Body of pancreas (tissue), 4 donors: Measurements from ENCODE around the gene MPHOSPH9. TPM values are rescaled to one million over a fixed set of nuclear protein-coding genes. Genes with fewer than 3 reads are reported as not detected.

Experiments used
- ATAC-seq: fragments of 150-250 bp; one replicate; pipeline ENCODE4 v1.9.1; 2016
- DNase-seq, 4 donors: peaks; one replicate each; pipeline ENCODE4 v3.0.0-alpha.2; 2019
- H3K27ac ChIP-seq, 4 donors: fragments of 200-600 bp; sonication (generic); 1 replicate in 3 of 4; 2 replicates in 1 of 4; pipeline versions ENCODE4 v1.5.1 to v1.6.1; 2016 to 2019; ENCODE audit warnings: mild to moderate bottlenecking in 1 of 4, mixed read lengths in 1 of 4, moderate library complexity in 1 of 4
- H3K27me3 ChIP-seq, 2 donors: fragments of 200-600 bp; sonication (generic); one replicate each; pipeline ENCODE4 v1.6.0; 2016; ENCODE audit warnings: mild to moderate bottlenecking in 1 of 2
- H3K36me3 ChIP-seq, 2 donors: fragments of 200-600 bp; sonication (generic); replicated peaks in 1 of 2; 2 replicates each; pipeline ENCODE4 v1.5.1; 2016; ENCODE audit warnings: low read depth in 2 of 2; ENCODE audit not compliant: insufficient read depth in 1 of 2
- H3K4me1 ChIP-seq: fragments of 200-600 bp; sonication (generic); one replicate; pipeline ENCODE4 v1.6.0; 2016
- H3K4me3 ChIP-seq, 2 donors: fragments of 200-600 bp; sonication (generic); 1 replicate in 1 of 2; 2 replicates in 1 of 2; pipeline ENCODE4 v1.5.1; 2016 to 2019
- H3K9me3 ChIP-seq, 3 donors: fragments of 200-600 bp; sonication (generic); 1 replicate in 2 of 3; 2 replicates in 1 of 3; pipeline ENCODE4 v1.5.1; 2016
- CTCF ChIP-seq, 7 experiments: fragments of 450-650 bp in 4 of 7; fragments of 200-600 bp in 3 of 7; sonication (generic) in 3 of 7; IDR thresholded peaks; one replicate each; pipeline ENCODE4 v1.5.1; 2016 to 2019; ENCODE audit warnings: antibody characterized with exemption in 7 of 7
- POLR2A ChIP-seq, 3 donors: fragments of 450-650 bp; IDR thresholded peaks; one replicate each; pipeline ENCODE4 v1.6.1; 2016; ENCODE audit warnings: antibody characterized with exemption in 3 of 3, mild to moderate bottlenecking in 2 of 3
- WGBS, 2 donors: methylation state at CpG; one replicate each; pipeline ENCODE4 v1.1.5; 2017; 5-methylcytosine and 5-hydroxymethylcytosine counted together
- intact Hi-C: fragments of 100-400 bp; cut with DNase I; formaldehyde crosslinking; loops from one replicate; pipeline ENCODE4 v1.15.1; 2023
- total RNA-seq, 2 donors: library from RNA; depleted of rRNA; stranded (reverse); fragments of >200 nt; gene quantifications; one replicate each; pipeline ENCODE4 v1.1.0, GENCODE V29; 2016

The MPHOSPH9 gene
- total RNA-seq, 2 donors from 2014 or later: 13.5 to 42.5 TPM

- TF ChIP-seq CTCF (IDR thresholded peaks at IDR 0.05): no peak
- Histone ChIP-seq H3K27ac (no peak overlapping the region), H3K27me3 (no peaks in the 10 kb centered on the region), H3K9me3 (no peaks in the 10 kb centered on the region), H3K4me3 (no peak overlapping the region), H3K4me1 (peaks cover 27% of the 10 kb centered on the region), H3K36me3 (no peaks in the 10 kb centered on the region)
- 76 to 80% methylated on average over 5 of the region's 5 CpGs for WGBS, 2 donors
- DNase-seq (no peak), ATAC-seq (no peak)
- intact Hi-C loops: no loop called here
Observed at GRCh38 chr12:123148655-123149054, 84.3 kb downstream of the MPHOSPH9 start.

GRCh38 chr12:123148223-123148622, 84.7 kb downstream of the MPHOSPH9 start:
- Histone ChIP-seq H3K36me3 (no peaks in the 10 kb centered on the region), H3K27ac (no peak overlapping the region), H3K27me3 (no peaks in the 10 kb centered on the region), H3K4me3 (no peak overlapping the region), H3K4me1 (peaks cover 32% of the 10 kb centered on the region), H3K9me3 (no peaks in the 10 kb centered on the region)
- no peak for DNase-seq
- ATAC-seq: no peak
- intact Hi-C loops: no loop called here
- WGBS, 2 donors: 81 to 85% methylated on average over 9 of the region's 9 CpGs
- TF ChIP-seq CTCF (IDR thresholded peaks at IDR 0.05) (no peak), POLR2A (IDR thresholded peaks at IDR 0.05) (no peak)

GRCh38 chr12:123145211-123145610, 87.7 kb downstream of the MPHOSPH9 start:
- TF ChIP-seq POLR2A (IDR thresholded peaks at IDR 0.05) (no peak), CTCF (IDR thresholded peaks at IDR 0.05) (no peak)
- intact Hi-C loops: no loop called here
- Histone ChIP-seq H3K9me3 (no peaks in the 10 kb centered on the region), H3K27ac (no peak overlapping the region), H3K36me3 (no peaks in the 10 kb centered on the region), H3K4me1 (peaks cover 52% of the 10 kb centered on the region), H3K4me3 (no peak overlapping the region), H3K27me3 (no peaks in the 10 kb centered on the region)
- DNase-seq: no peak
- ATAC-seq: no peak
- 70 to 79% methylated on average over 2 of the region's 2 CpGs for WGBS, 2 donors

GRCh38 chr12:123143736-123144461, 89.0 kb downstream of the MPHOSPH9 start:
- Histone ChIP-seq H3K27ac (peak overlapping the region in 2 of 4 donors; percentile 77 to 82), H3K4me3 (no peak overlapping the region), H3K27me3 (no peaks in the 10 kb centered on the region), H3K4me1 (peaks cover 46% of the 10 kb centered on the region), H3K9me3 (no peaks in the 10 kb centered on the region), H3K36me3 (no peaks in the 10 kb centered on the region)
- 85 to 88% methylated on average over 4 of the region's 4 CpGs for WGBS, 2 donors
- ATAC-seq (no peak), DNase-seq (no peak)
- no peak for TF ChIP-seq POLR2A (IDR thresholded peaks at IDR 0.05)
- no peak for TF ChIP-seq CTCF (IDR thresholded peaks at IDR 0.05)
- intact Hi-C loops: no loop called here
